ENCODE data around the gene AIMP1.

AIMP1 gene

GRCh38 chr4:106301393-106302061 is 14.8 kb upstream of the AIMP1 start:
- TF ChIP-seq, protein P1, sequence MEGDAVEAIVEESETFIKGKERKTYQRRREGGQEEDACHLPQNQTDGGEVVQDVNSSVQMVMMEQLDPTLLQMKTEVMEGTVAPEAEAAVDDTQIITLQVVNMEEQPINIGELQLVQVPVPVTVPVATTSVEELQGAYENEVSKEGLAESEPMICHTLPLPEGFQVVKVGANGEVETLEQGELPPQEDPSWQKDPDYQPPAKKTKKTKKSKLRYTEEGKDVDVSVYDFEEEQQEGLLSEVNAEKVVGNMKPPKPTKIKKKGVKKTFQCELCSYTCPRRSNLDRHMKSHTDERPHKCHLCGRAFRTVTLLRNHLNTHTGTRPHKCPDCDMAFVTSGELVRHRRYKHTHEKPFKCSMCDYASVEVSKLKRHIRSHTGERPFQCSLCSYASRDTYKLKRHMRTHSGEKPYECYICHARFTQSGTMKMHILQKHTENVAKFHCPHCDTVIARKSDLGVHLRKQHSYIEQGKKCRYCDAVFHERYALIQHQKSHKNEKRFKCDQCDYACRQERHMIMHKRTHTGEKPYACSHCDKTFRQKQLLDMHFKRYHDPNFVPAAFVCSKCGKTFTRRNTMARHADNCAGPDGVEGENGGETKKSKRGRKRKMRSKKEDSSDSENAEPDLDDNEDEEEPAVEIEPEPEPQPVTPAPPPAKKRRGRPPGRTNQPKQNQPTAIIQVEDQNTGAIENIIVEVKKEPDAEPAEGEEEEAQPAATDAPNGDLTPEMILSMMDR (IDR thresholded peaks at IDR 0.05; ENCODE audit: extremely low read depth, missing control alignments): no peak
- DNase-seq (ENCODE audit: low spot score): no peak

DNA sequence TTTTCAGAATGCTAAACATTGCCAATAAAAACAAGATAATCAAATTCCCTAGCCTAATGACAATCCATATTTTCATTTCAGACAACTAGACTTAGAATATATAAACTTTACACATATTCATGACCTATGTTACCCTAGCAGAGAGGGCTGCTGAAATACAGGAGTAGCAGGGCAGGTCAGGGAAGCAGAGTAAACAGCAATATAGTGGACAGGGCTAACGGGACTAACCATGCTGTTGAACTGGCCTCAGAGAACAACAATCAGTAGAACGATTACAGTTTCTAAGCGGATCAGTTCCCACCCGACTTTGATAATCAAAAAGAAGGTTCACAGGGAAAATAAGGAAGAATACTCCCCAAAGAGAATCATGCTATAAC is 14.3 kb upstream of the AIMP1 start:
- TF ChIP-seq, protein P1 (IDR thresholded peaks at IDR 0.05; ENCODE audit: extremely low read depth, missing control alignments): no peak
- DNase-seq (ENCODE audit: low spot score): no peak

GRCh38 chr4:106303548-106304281 is 12.6 kb upstream of the AIMP1 start:
- TF ChIP-seq, protein P1 (IDR thresholded peaks at IDR 0.05; ENCODE audit: extremely low read depth, missing control alignments): no peak
- DNase-seq (ENCODE audit: low spot score): no peak

- DNase-seq (ENCODE audit: low spot score): no peak
- TF ChIP-seq, protein P1 (IDR thresholded peaks at IDR 0.05; ENCODE audit: extremely low read depth, missing control alignments): no peak
These were observed 11.7 kb upstream of the AIMP1 start for GRCh38 chr4:106304632-106305031.

DNA sequence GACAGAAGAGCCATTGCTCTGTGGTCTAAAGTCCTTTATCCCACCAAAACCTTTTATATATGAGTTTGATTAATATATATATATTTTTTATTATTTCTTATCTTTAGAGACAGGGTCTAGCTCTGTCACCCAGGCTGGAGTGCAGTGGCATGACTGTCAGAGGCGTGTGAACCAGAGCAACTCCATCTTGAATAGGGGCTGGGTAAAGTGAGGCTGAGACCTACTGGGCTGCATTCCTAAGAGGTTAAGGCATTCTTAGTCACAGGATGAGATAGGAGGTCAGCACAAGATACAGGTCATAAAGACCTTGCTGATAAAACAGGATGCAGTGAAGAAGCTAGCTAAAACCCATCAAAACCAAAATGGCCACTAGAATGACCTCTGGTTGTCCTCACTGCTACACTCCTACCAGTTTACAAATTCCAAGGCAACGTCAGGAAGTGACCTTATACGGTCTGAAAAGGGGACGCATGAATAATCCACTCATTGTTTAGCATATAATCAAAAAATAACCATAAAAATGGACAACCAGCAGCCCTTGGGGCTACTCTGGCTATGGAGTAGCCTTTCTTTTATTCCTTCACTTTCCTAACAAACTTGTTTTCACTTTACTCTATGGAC is 10.8 kb upstream of the AIMP1 start:
- TF ChIP-seq, protein P1 (IDR thresholded peaks at IDR 0.05; ENCODE audit: extremely low read depth, missing control alignments): no peak
- DNase-seq (ENCODE audit: low spot score): no peak

GRCh38 chr4:106306561-106306960 is 9.8 kb upstream of the AIMP1 start:
- no peak for DNase-seq (ENCODE audit: low spot score)
- TF ChIP-seq, protein P1 (IDR thresholded peaks at IDR 0.05; ENCODE audit: extremely low read depth, missing control alignments): no peak

DNA sequence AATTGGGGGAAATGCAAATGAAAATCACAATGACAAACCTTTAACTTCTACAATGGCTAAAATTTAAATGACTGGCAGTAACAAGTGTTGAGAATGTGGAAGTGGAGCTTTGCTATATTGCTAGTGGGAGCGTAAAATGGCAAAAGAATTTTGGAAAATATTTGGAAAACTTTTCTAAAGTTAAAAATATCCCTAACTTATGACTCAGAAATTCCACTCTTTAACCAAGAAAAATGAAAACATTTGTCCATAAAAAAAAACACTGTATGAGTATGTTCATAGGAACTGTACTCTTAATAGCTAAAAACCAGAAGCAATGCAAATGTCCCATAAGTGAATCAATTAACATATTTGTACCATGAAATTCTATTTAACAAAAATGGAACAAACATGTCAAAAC is 4.0 kb upstream of the AIMP1 start:
- no peak for DNase-seq (ENCODE audit: low spot score)
- TF ChIP-seq, protein P1 (IDR thresholded peaks at IDR 0.05; ENCODE audit: extremely low read depth, missing control alignments): no peak
